Tongue (tissue), 2 donors: ENCODE data around the gene PRM2. TPM values are rescaled to one million over a fixed set of nuclear protein-coding genes. Genes with fewer than 3 reads are reported as not detected.
"Not testable (repeated sequence)": the region's sequence is repeated elsewhere in the genome, so short reads cannot be mapped to it uniquely, and the experiment has no call there.

ENCODE experiments used
- DNase-seq: peaks from one replicate; pipeline ENCODE4 v3.0.0-alpha.2; 2015
- total RNA-seq: library from RNA; depleted of rRNA; stranded (reverse); fragments of >200 nt; gene quantifications from one replicate; pipeline ENCODE4 v1.2.3, GENCODE V29; 2014

The PRM2 gene
- total RNA-seq, 1 donor from 2014 or later, result not detected

DNA sequence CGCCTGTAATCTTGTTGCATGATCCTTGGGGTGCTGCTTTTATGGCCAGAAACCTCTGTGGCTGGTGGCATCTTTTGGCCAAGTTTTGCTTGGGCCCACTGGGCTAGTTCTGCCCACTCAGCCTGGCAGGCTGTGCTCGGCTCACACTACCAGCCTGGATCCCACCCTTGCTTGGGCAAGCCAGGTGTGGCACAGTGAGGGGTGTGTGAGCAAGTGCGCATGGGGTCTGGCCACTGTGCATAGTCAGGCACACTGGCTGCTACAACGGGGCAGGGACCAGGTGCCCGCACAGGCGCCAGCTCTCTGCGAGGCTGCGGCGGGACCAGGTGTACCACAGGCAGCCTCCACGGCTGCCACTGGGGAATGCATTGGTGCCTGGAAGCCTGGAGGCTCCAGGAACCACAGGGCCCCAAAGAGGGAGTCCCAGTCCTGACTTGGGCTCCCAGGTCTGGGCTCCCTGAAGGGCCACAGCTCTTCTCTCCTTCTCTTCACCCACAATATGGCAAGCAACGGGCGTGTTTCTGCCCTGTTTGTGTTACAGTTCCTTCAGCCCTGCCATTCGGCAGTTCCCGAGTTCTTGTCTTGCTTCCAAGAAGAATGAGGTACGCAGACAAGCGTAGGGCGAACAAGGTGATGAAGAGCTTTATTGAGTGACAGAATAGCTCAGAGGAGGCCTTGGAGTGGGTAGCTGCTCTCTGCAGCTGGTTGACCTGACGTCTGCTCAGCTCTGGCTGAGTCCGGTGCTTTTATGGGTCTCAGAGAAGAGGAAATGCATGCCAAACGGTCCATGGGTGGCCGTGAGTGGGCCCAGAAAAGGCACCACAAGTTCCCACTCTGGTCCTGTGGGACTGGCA, 31.6 kb upstream of the PRM2 start:
- no peak for DNase-seq

DNA sequence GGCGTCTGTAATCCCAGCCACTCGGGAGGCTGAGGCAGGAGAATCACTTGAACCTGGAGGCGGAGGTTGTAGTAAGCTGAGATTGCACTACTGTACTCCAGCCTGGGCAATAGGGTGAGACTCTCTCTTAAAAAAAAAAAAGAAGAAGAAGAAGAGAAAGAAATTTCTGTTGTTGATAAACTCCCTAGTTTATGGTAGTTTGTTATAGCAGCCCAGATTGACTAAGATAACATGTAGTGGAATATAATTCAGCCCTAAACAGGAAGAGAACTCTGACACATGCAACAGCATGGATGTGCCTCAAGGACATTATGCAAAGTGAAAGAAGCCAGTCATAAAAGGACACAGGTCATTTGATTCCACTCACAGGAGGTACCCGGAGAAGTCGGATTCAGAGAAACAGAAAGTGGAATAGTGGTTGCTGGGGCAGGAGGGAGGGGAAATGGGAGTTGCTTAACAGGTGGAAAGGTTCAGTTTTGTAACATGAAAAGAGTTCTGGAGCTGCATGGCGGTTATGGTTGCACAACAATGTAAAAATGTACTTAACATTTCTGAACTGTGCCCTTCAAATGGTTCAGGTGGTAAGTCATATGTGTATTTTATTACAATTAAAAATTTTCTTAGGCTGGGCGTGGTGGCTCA, 30.8 kb upstream of the PRM2 start:
- DNase-seq, result no peak

- DNase-seq, result no peak
These were observed 30.1 kb upstream of the PRM2 start for GRCh38 chr16:11306381-11306780.

DNA sequence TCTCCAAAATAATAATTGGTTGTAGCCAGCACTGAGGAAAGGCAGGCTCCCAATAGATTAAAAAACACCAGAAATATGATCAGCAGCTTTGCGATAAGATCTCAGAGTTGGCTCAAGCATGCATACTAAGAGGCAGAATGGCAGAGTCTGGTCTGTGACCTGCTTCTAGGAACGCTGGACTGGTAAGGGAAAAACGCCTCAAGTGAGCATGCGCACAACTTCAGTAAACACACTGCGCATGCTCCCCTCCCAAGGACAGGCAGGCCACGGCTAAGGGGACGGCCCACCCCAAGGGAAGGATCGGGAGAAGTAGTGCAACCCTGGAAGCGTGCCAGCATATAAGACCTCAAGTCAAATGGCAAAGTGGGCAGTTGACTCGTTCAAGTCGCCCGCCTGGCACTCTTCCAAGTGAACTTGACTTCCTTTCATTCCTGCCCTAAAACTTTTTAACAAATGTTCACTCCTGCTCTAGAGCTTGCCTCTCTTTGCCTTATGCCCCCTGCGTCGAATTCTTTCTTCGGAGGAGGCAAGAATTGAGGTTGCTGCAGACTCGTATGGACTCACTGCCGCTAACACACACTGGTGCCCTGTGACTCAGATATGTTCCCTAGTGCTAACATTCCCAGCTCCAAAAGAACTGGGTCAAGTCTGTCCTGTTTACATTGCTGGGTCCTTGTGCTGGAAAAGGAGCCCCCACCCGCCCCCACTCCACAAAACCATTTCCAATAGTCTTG, 27.3 kb upstream of the PRM2 start:
- peak; percentile 61 for DNase-seq

GRCh38 chr16:11302977-11303376, 26.7 kb upstream of the PRM2 start:
- peak; percentile 73 for DNase-seq

GRCh38 chr16:11301645-11302501, 25.6 kb upstream of the PRM2 start:
- no peak for DNase-seq

GRCh38 chr16:11300560-11300892, 24.2 kb upstream of the PRM2 start:
- no peak for DNase-seq

GRCh38 chr16:11299865-11300559, 23.7 kb upstream of the PRM2 start:
- no peak for DNase-seq

- DNase-seq, result not testable (repeated sequence)
These were observed 22.8 kb upstream of the PRM2 start for GRCh38 chr16:11298950-11299547.

DNA sequence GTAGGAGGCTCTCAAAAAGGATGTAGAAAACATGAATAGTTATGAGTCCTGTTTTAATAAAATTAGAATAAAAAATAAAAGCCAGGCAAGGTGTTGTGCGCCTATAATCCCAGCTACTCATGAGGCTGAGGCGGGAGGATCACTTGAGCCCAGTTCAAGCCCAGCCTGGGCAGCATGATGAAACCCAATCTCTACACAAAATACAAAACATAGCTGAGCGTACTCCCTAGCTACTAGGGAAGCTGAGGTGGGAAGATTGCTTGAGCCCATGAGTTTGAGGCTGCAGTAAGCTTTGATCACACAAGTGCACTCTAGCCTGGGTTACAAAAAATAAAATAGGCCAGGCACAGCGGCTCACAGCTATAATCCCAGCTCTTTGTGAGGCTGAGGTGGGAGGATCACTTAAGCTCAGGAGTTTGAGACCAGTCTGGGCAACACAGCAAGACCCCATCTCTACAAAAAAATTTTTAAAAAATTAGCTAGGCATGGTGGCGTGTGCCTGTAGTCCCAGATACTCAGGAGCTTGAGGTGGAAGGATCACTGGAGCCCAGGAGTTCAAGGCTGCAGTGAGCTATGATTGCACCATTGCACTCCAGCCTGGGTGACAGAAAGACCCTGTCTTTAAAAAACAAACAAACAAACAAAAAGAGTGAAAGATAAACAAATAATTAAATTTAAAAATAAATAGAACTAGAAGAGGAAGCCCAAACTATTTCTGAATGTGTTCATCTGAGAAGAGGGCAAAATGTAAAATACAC, 22.0 kb upstream of the PRM2 start:
- DNase-seq, result no peak

GRCh38 chr16:11297492-11298142, 21.3 kb upstream of the PRM2 start:
- peak; percentile 84 for DNase-seq

- peak; percentile 77 for DNase-seq
These were observed 20.6 kb upstream of the PRM2 start for GRCh38 chr16:11296706-11297491.

DNA sequence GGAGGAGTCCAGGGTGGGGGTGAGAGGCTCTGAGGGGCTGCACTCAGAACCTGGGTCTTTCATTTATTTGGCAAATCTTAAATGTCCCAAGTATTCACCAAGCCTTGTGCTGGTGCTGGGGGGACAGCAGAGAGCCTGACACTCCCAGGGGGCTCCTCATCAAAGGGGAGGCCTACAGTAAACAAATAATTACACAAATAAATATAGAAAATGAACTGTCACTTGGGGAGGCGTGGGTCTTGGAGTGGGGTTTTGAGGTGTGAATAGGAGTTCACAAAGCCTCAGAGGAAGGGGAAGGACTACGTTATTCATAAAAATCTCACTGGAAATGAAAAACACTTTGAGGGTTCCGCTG, 20.0 kb upstream of the PRM2 start:
- DNase-seq, result no peak

DNA sequence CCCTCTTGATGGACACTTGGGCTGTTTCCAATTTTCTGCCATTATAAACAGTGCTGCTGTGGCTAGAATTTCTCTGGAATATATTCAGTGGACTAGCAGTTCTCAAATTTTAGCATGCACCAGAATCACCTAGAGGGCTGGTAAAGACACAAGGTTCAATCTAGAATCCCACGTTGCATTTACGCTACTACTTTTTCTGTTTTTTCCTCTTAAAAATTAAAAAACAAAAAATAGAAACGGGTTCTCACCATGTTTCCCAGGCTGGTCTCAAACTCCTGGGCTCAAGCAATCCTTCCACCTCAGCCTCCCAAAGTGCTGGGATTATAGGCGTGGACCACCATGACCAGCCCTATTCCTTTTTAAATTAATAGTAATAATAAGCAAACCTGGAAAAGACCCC, 19.4 kb upstream of the PRM2 start:
- DNase-seq, result no peak

DNA sequence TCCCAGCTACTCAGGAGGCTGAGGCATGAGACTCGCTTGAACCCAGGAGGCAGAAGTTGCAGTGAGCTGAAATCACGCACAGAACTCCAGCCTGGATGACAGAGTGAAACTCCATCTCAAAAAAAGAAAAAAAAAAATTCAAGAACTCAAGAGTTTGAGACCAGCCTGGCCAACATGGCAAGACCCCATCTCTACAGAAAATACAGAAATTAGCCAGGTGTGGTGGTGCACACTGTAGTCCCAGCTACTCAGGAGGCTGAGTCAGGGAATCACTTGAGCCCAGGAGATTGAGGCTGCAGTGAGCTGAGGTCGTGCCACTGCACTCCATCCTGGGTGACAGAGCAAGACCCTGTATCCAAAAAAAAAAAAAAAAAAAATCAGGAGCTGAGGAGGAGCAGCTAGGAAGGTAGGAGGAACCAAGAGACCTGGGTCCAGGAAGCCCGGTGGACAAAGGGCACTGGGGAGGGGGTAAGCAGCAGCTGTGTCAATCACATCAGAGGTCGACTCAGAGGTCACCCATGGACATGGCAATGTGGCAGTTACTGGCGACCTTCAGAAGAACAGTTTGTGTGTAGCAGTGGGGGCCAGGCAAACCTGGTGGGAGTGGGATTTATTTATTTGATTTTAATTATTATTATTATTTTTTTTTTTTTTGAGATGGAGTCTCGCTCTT, 15.9 kb upstream of the PRM2 start:
- no peak for DNase-seq

DNA sequence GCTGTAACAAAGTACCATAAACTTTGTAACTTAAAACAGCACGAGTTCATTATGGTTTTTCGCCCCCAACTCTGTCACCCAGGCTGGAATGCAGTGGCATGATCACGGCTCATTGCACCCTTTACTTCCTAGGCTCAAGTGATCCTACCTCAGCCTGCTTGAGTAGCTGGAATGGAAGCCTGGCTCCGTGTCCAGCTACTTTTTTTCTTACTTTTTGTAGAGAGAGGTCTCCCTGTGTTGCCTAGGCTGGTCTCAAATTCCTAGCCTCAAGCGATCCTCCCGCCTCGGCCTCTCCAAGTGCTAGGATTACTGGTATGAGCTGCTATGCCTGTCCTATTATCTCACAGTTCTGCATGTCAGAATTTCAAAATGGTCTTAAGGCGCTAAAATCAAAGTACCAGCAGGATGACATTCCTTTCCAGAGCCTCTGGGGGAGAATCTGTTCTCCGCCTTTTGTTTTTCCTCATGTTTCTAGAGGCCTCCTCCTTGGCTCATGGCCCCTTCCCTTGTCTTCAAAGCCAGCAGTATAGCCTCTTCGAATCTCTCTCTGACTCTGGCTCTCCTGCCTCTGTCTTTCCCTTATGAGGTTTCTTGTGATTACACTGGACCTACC, 14.9 kb upstream of the PRM2 start:
- no peak for DNase-seq

GRCh38 chr16:11290102-11290893, 14.0 kb upstream of the PRM2 start:
- DNase-seq, result no peak
